Ovary (tissue), 3 donors: ENCODE measurements around the gene WAS.

Source experiments
- CTCF ChIP-seq, 3 donors: fragments of 450-650 bp in 2 of 3; fragments of 200-600 bp in 1 of 3; IDR thresholded peaks; one replicate each; pipeline versions ENCODE4 v1.5.1 to v1.8.0; 2016 to 2022; ENCODE audit warnings: antibody characterized with exemption in 3 of 3, mild to moderate bottlenecking in 1 of 3
- POLR2A ChIP-seq: fragments of 450-650 bp; IDR thresholded peaks from one replicate; pipeline ENCODE4 v1.6.1; 2017; ENCODE audit warnings: antibody characterized with exemption, mild to moderate bottlenecking, moderate library complexity
- donor health status: DM: no; HTN: no; CAD: no.

- no peak for TF ChIP-seq POLR2A
- no peak for TF ChIP-seq CTCF (IDR thresholded peaks at IDR 0.05)
Observed at GRCh38 chrX:48684134-48684533, 535 bp downstream of the WAS start.
